Measurements from ENCODE around the gene DSCAML1.

DSCAML1 gene

GRCh38 chr11:117604336-117604995, 192.6 kb downstream of the DSCAML1 start:
- no peak for DNase-seq

- DNase-seq, result no peak
Measured at GRCh38 chr11:117603932-117604331, 193.1 kb downstream of the DSCAML1 start.

GRCh38 chr11:117601006-117601708, 195.9 kb downstream of the DSCAML1 start:
- DNase-seq, result no peak

GRCh38 chr11:117600234-117600783, 196.7 kb downstream of the DSCAML1 start:
- no peak for DNase-seq

GRCh38 chr11:117597071-117597470, 199.9 kb downstream of the DSCAML1 start:
- peak; percentile 72 for DNase-seq

- DNase-seq, result no peak
Measured at GRCh38 chr11:117595440-117595839, 201.6 kb downstream of the DSCAML1 start.

GRCh38 chr11:117594721-117595120, 202.3 kb downstream of the DSCAML1 start:
- DNase-seq, result no peak

GRCh38 chr11:117593065-117593464, 204.0 kb downstream of the DSCAML1 start:
- no peak for DNase-seq

GRCh38 chr11:117591316-117592039, 205.5 kb downstream of the DSCAML1 start:
- no peak for DNase-seq

GRCh38 chr11:117589063-117589462, 208.0 kb downstream of the DSCAML1 start:
- no peak for DNase-seq

- no peak for DNase-seq
Measured at GRCh38 chr11:117588166-117588810, 208.7 kb downstream of the DSCAML1 start.

- DNase-seq, result no peak
Measured at GRCh38 chr11:117587416-117587815, 209.6 kb downstream of the DSCAML1 start.

- no peak for DNase-seq
Measured at GRCh38 chr11:117586392-117586791, 210.6 kb downstream of the DSCAML1 start.

- no peak for DNase-seq
Measured at GRCh38 chr11:117585631-117586030, 211.4 kb downstream of the DSCAML1 start.

- DNase-seq, result no peak
Measured at GRCh38 chr11:117584056-117584830, 212.8 kb downstream of the DSCAML1 start.

GRCh38 chr11:117583063-117583801, 213.8 kb downstream of the DSCAML1 start:
- no peak for DNase-seq

GRCh38 chr11:117582433-117582832, 214.6 kb downstream of the DSCAML1 start:
- DNase-seq, result no peak

- DNase-seq, result no peak
Measured at GRCh38 chr11:117580866-117581265, 216.2 kb downstream of the DSCAML1 start.

- DNase-seq, result no peak
Measured at GRCh38 chr11:117579161-117579560, 217.9 kb downstream of the DSCAML1 start.

- DNase-seq, result no peak
Measured at GRCh38 chr11:117575856-117576255, 221.2 kb downstream of the DSCAML1 start.

- DNase-seq, result no peak
Measured at GRCh38 chr11:117574551-117574950, 222.5 kb downstream of the DSCAML1 start.

GRCh38 chr11:117573326-117573725, 223.7 kb downstream of the DSCAML1 start:
- no peak for DNase-seq

Data from stimulated activated CD8-positive, alpha-beta memory T cell treated with anti-CD3 and anti-CD28 coated beads, Interleukin-4, amount 100 ng/mL, for 48 hours (primary cell).